OCI-LY7 (cell line): Measurements from ENCODE around the gene C16orf92. TPM values are rescaled to one million over a fixed set of nuclear protein-coding genes. Genes with fewer than 3 reads are reported as not detected.
"Not testable (repeated sequence)": the region's sequence is repeated elsewhere in the genome, so short reads cannot be mapped to it uniquely, and the experiment has no call there.

Experiments used
- BruUV-seq: library from RNA; stranded (reverse); fragments of 400-500 nt; replicated peaks from 2 replicates; lab custom pipeline; 2021; lab: Mats Ljungman, UMichigan
- CTCF ChIA-PET: fragments of 300-600 bp; sonication (Branson Sonifier 250); formaldehyde crosslinking; loops from one replicate; lab custom pipeline; 2022; ENCODE audit warnings: antibody characterized with exemption; ENCODE audit not compliant: unreplicated experiment; lab: Charles Lee
- POLR2A ChIA-PET: fragments of 300-600 bp; sonication (Branson Sonifier 250); formaldehyde crosslinking; loops from one replicate; lab custom pipeline; 2022; ENCODE audit warnings: antibody characterized with exemption; lab: Charles Lee
- DNase-seq: peaks from one replicate; pipeline ENCODE4 v3.0.0-alpha.2; 2015; ENCODE audit warnings: low spot score
- H2AFZ ChIP-seq: fragments of 200-600 bp; sonication (generic), shearing (Covaris generic); 2 replicates; pipeline ENCODE4 v1.6.1; 2014; ENCODE audit warnings: mild to moderate bottlenecking, antibody characterized with exemption, low read length, moderate library complexity
- H3K27ac ChIP-seq: fragments of 200-600 bp; sonication (generic); 2 replicates; pipeline ENCODE4 v1.5.1; 2014; ENCODE audit warnings: mixed run types, low read depth, mild to moderate bottlenecking, moderate library complexity, low read length, inconsistent platforms; ENCODE audit not compliant: poor library complexity, severe bottlenecking
- H3K36me3 ChIP-seq: fragments of 200-600 bp; sonication (generic); 2 replicates; pipeline ENCODE4 v1.6.1; 2014; ENCODE audit warnings: mild to moderate bottlenecking, antibody characterized with exemption, low read length, moderate library complexity, mixed read lengths; ENCODE audit not compliant: insufficient read depth
- H3K4me1 ChIP-seq: fragments of 200-600 bp; sonication (generic); 2 replicates; pipeline ENCODE4 v1.5.1; 2014; ENCODE audit warnings: mild to moderate bottlenecking, low read length; ENCODE audit not compliant: insufficient read depth, poor library complexity, severe bottlenecking
- H3K4me2 ChIP-seq: fragments of 200-600 bp; sonication (generic); 2 replicates; pipeline ENCODE4 v1.6.1; 2014; ENCODE audit warnings: mild to moderate bottlenecking, low read length
- H3K4me3 ChIP-seq: fragments of 200-600 bp; sonication (generic); 2 replicates; pipeline ENCODE4 v1.5.1; 2014; ENCODE audit warnings: mild to moderate bottlenecking, low read depth, low read length; ENCODE audit not compliant: poor library complexity, severe bottlenecking
- H3K79me2 ChIP-seq: fragments of 200-600 bp; sonication (generic); 2 replicates; pipeline ENCODE4 v1.6.1; 2016; ENCODE audit warnings: low read depth, mild to moderate bottlenecking, low read length, moderate library complexity, mixed read lengths; ENCODE audit not compliant: insufficient read depth
- H3K9me2 ChIP-seq: fragments of 200-600 bp; sonication (generic); 2 replicates; pipeline ENCODE4 v1.6.1; 2016; ENCODE audit warnings: mild to moderate bottlenecking, low read length, mixed read lengths; ENCODE audit not compliant: insufficient read depth
- H3K9me3 ChIP-seq: fragments of 200-600 bp; sonication (generic); 2 replicates; pipeline ENCODE4 v1.6.1; 2014; ENCODE audit warnings: mild to moderate bottlenecking, mixed run types, low read length, mixed read lengths
- H4K20me1 ChIP-seq: fragments of 200-600 bp; sonication (generic); 2 replicates; pipeline ENCODE4 v1.6.1; 2014; ENCODE audit warnings: mild to moderate bottlenecking, antibody characterized with exemption, low read length, moderate library complexity, mixed read lengths; ENCODE audit not compliant: insufficient read depth
- CTCF ChIP-seq: fragments of 200-600 bp; sonication (generic); conservative IDR thresholded peaks from 2 replicates; pipeline ENCODE4 v1.5.1; 2014; ENCODE audit warnings: mild to moderate bottlenecking, antibody characterized with exemption, low read length, moderate library complexity, mixed read lengths
- EZH2phosphoT487 ChIP-seq: fragments of 200-600 bp; sonication (generic); IDR thresholded peaks from 2 replicates; pipeline ENCODE4 v1.6.1; 2018; ENCODE audit warnings: low read depth, borderline replicate concordance, mild to moderate bottlenecking, mixed run types, antibody characterized with exemption, low read length, moderate library complexity, mixed read lengths
- intact Hi-C: fragments of 100-400 bp; cut with micrococcal nuclease; formaldehyde crosslinking; loops from one replicate; pipeline ENCODE4 v1.10.0; 2022; ENCODE audit not compliant: unreplicated experiment
- total RNA-seq, 2 experiments: library from RNA; depleted of rRNA in 1 of 2; stranded (reverse); fragments of >200 nt in 1 of 2; shearing (Covaris generic) in 1 of 2; gene quantifications; 2 replicates each; pipeline ENCODE4 v1.2.3, GENCODE V29; 2014 to 2022

The C16orf92 gene
- total RNA-seq, 2 experiments from 2014 or later: not detected

DNA sequence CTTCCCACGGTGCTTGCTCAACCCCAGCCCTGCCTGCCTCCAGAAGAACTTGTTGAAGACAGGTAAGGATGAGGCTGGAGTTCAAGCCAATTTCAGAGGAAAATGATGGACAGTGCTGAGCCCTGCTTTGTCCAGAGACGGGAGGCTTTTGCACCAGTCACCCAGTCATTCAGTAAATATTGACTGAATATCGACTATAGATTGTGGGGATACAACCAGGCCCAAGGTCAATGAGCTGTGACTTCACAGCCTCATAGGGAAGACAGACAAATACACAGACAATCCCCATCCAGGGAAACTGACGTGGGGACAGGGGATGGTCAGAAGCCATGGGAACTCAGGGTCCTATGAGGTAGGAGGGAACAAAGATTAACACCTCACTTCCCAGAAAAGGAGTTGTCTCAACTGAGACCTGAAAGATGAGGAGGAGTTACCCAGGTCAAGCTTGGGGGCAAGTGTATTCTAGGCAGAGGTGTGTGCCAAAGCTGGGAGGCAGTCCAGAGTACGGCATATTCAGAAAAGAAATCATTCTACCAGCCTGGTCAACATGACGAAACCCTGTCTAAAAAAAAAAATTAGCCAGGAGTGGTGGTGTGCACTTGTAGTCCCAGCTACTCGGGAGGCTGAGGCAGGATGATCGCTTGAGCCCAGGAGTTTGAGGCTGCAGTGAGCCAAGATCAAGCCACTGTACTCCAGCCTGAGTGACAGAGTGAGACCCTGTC, 6.3 kb upstream of the C16orf92 start:
- Histone ChIP-seq H3K27ac (no peak overlapping the region), H3K9me2 (no peaks in the 10 kb centered on the region), H2AFZ (no peak overlapping the region), H3K9me3 (no peaks in the 10 kb centered on the region), H4K20me1 (no peaks in the 10 kb centered on the region), H3K36me3 (no peaks in the 10 kb centered on the region), H3K79me2 (no peaks in the 10 kb centered on the region), H3K4me2 (no peak overlapping the region), H3K4me3 (no peak overlapping the region), H3K4me1 (no peaks in the 10 kb centered on the region)
- intact Hi-C loops: no loop called here
- BruUV-seq: no TSS peak
- POLR2A ChIA-PET: no interaction called here
- TF ChIP-seq CTCF (no peak), EZH2phosphoT487 (no peak)
- DNase-seq: no peak
- CTCF ChIA-PET: no interaction called here

DNA sequence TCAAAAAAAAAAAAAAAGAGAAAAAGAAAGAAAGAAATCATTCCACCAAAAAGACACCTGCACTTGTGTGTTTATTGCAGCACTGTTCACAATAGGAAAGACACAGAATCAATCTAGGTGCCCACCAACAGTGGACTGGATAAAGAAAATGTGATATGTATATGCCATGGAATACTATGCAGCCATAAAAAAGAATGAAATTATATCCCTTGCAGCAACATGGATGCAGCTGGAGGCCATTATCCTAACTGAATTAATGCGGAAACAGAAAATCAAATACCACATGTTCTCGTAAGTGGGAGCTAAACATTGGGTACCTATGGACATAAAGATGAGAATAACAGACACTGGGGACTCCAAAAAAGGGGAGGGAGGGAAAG, 5.7 kb upstream of the C16orf92 start:
- TF ChIP-seq CTCF (no peak), EZH2phosphoT487 (no peak)
- H3K27ac ChIP-seq: no peak overlapping the region
- intact Hi-C loops: no loop called here
- no peaks in the 10 kb centered on the region for H3K9me3 ChIP-seq
- CTCF ChIA-PET: no interaction called here
- H4K20me1 ChIP-seq: no peaks in the 10 kb centered on the region
- POLR2A ChIA-PET: no interaction called here
- no peak overlapping the region for H3K4me3 ChIP-seq
- BruUV-seq: no TSS peak
- no peaks in the 10 kb centered on the region for H3K4me1 ChIP-seq
- H3K9me2 ChIP-seq: no peaks in the 10 kb centered on the region
- no peak for DNase-seq
- no peaks in the 10 kb centered on the region for H3K79me2 ChIP-seq
- H3K4me2 ChIP-seq: no peak overlapping the region
- H2AFZ ChIP-seq: no peak overlapping the region
- no peaks in the 10 kb centered on the region for H3K36me3 ChIP-seq

GRCh38 chr16:30017937-30018336, 5.1 kb upstream of the C16orf92 start:
- POLR2A ChIA-PET, DNase-seq: not testable (repeated sequence)

More at GRCh38 chr16:30017937-30018336, 5.1 kb upstream of the C16orf92 start:
- H3K27ac ChIP-seq, H3K36me3 ChIP-seq, H4K20me1 ChIP-seq, intact Hi-C loops, BruUV-seq, H2AFZ ChIP-seq, H3K4me1 ChIP-seq, H3K9me3 ChIP-seq, H3K79me2 ChIP-seq, H3K4me3 ChIP-seq, H3K4me2 ChIP-seq, H3K9me2 ChIP-seq: not testable (repeated sequence)
- CTCF ChIA-PET: interaction anchor here (0.5 kb wide), 1 partner anchor 104 kb away, joined by 6 read pairs; no protein-coding TSS in a partner anchor
